Measurements from ENCODE around the gene ST6GALNAC4. TPM values are rescaled to one million over a fixed set of nuclear protein-coding genes. Genes with fewer than 3 reads are reported as not detected.

Gene ST6GALNAC4
- total and polyA plus RNA-seq, 10 of the 15 experiments (the other 5 are each of a cell fraction or from before 2014, with no cell fraction given): 4.2 to 63.2 (median 35.2) TPM

DNA sequence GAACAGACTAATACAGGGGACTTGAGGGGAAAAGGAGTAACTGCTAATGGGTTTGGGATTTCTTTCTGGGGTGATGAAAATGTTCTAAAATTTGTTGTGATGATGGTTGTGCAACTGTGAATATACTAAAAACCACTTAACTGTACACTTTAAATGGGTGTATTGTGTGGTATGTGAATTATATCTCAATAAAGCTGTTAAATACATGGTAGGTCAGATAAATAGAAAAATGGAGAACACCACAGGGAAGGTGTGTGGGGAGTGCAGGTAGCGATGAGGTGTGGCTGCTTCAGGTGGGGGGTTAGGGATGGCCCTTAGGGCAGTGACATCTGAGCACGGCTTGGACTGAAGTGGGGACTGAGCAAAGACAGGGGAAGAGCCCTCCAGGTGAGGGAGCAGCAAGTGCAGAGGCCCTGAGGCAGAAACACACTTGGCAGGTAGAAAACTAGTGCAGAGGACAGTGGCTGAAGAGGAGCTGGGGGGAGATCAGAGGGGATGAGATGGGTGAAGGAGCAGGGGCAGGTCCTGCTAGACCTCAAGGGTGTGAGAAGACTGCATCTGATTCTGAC is 43.1 kb upstream of the ST6GALNAC4 start:
- H3K79me2 ChIP-seq (ENCODE audit: control insufficient read depth, insufficient read depth, low read length): peaks cover 3% of the 10 kb centered on the region
- TF ChIP-seq, protein P1, sequence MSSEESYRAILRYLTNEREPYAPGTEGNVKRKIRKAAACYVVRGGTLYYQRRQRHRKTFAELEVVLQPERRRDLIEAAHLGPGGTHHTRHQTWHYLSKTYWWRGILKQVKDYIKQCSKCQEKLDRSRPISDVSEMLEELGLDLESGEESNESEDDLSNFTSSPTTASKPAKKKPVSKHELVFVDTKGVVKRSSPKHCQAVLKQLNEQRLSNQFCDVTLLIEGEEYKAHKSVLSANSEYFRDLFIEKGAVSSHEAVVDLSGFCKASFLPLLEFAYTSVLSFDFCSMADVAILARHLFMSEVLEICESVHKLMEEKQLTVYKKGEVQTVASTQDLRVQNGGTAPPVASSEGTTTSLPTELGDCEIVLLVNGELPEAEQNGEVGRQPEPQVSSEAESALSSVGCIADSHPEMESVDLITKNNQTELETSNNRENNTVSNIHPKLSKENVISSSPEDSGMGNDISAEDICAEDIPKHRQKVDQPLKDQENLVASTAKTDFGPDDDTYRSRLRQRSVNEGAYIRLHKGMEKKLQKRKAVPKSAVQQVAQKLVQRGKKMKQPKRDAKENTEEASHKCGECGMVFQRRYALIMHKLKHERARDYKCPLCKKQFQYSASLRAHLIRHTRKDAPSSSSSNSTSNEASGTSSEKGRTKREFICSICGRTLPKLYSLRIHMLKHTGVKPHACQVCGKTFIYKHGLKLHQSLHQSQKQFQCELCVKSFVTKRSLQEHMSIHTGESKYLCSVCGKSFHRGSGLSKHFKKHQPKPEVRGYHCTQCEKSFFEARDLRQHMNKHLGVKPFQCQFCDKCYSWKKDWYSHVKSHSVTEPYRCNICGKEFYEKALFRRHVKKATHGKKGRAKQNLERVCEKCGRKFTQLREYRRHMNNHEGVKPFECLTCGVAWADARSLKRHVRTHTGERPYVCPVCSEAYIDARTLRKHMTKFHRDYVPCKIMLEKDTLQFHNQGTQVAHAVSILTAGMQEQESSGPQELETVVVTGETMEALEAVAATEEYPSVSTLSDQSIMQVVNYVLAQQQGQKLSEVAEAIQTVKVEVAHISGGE (CRISPR knock-in tag; IDR thresholded peaks at IDR 0.05): no peak
- no peak for TF ChIP-seq RAD21 (IDR thresholded peaks at IDR 0.05; ENCODE audit: insufficient read depth, low read depth, low read length)
- TF ChIP-seq NFXL1 (IDR thresholded peaks at IDR 0.05; ENCODE audit: borderline replicate concordance): no peak
- TF ChIP-seq CBFB (IDR thresholded peaks at IDR 0.05; ENCODE audit: low read depth): no peak
- no peak for TF ChIP-seq SPI1 (IDR thresholded peaks at IDR 0.05; ENCODE audit: borderline replicate concordance, insufficient read depth, low read depth, low read length)
- TF ChIP-seq, protein P2, sequence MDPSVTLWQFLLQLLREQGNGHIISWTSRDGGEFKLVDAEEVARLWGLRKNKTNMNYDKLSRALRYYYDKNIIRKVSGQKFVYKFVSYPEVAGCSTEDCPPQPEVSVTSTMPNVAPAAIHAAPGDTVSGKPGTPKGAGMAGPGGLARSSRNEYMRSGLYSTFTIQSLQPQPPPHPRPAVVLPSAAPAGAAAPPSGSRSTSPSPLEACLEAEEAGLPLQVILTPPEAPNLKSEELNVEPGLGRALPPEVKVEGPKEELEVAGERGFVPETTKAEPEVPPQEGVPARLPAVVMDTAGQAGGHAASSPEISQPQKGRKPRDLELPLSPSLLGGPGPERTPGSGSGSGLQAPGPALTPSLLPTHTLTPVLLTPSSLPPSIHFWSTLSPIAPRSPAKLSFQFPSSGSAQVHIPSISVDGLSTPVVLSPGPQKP (IDR thresholded peaks at IDR 0.05; ENCODE audit: low read depth, low read length): no peak
- TF ChIP-seq WRNIP1 (IDR thresholded peaks at IDR 0.05; ENCODE audit: borderline replicate concordance, low read depth, low read length): no peak
- TF ChIP-seq, protein P3, sequence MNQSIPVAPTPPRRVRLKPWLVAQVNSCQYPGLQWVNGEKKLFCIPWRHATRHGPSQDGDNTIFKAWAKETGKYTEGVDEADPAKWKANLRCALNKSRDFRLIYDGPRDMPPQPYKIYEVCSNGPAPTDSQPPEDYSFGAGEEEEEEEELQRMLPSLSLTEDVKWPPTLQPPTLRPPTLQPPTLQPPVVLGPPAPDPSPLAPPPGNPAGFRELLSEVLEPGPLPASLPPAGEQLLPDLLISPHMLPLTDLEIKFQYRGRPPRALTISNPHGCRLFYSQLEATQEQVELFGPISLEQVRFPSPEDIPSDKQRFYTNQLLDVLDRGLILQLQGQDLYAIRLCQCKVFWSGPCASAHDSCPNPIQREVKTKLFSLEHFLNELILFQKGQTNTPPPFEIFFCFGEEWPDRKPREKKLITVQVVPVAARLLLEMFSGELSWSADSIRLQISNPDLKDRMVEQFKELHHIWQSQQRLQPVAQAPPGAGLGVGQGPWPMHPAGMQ (IDR thresholded peaks at IDR 0.05; ENCODE audit: borderline replicate concordance): no peak
- TF ChIP-seq, protein P4, sequence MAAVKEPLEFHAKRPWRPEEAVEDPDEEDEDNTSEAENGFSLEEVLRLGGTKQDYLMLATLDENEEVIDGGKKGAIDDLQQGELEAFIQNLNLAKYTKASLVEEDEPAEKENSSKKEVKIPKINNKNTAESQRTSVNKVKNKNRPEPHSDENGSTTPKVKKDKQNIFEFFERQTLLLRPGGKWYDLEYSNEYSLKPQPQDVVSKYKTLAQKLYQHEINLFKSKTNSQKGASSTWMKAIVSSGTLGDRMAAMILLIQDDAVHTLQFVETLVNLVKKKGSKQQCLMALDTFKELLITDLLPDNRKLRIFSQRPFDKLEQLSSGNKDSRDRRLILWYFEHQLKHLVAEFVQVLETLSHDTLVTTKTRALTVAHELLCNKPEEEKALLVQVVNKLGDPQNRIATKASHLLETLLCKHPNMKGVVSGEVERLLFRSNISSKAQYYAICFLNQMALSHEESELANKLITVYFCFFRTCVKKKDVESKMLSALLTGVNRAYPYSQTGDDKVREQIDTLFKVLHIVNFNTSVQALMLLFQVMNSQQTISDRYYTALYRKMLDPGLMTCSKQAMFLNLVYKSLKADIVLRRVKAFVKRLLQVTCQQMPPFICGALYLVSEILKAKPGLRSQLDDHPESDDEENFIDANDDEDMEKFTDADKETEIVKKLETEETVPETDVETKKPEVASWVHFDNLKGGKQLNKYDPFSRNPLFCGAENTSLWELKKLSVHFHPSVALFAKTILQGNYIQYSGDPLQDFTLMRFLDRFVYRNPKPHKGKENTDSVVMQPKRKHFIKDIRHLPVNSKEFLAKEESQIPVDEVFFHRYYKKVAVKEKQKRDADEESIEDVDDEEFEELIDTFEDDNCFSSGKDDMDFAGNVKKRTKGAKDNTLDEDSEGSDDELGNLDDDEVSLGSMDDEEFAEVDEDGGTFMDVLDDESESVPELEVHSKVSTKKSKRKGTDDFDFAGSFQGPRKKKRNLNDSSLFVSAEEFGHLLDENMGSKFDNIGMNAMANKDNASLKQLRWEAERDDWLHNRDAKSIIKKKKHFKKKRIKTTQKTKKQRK (IDR thresholded peaks at IDR 0.05; ENCODE audit: low read depth, low read length): no peak
- no peak for TF ChIP-seq HCFC1 (IDR thresholded peaks at IDR 0.05; ENCODE audit: low read length)
- TF ChIP-seq MTA3 (IDR thresholded peaks at IDR 0.05; ENCODE audit: borderline replicate concordance, low read length): no peak
- TF ChIP-seq PML (IDR thresholded peaks at IDR 0.05; ENCODE audit: low read length): no peak

More for the DNA sequence above, 43.1 kb upstream of the ST6GALNAC4 start:
- Histone ChIP-seq H3K4me3 (no peak overlapping the region), H3K4me2 (ENCODE audit: control insufficient read depth, insufficient read depth) (no peak overlapping the region), H3K9me3 (replicated peaks; ENCODE audit: control insufficient read depth, insufficient read depth, low read length) (no peaks in the 10 kb centered on the region), H2AFZ (ENCODE audit: control insufficient read depth, low read depth, low read length) (no peak overlapping the region), H3K27ac (ENCODE audit: control insufficient read depth, insufficient read depth) (no peak overlapping the region), H3K9ac (ENCODE audit: control insufficient read depth, insufficient read depth, low read length) (no peak overlapping the region), H4K20me1 (ENCODE audit: control insufficient read depth, insufficient read depth) (0 out of 2 replicates have a peak, but pooled peaks cover 2% of the 10 kb centered on the region), H3K27me3 (replicated peaks in 1 of 2; ENCODE audit: control insufficient read depth in 2 of 2, insufficient read depth in 2 of 2, low read length in 1 of 2) (no peaks in the 10 kb centered on the region), H3K36me3 (ENCODE audit: control insufficient read depth in 2 of 2, insufficient read depth in 2 of 2, low read length in 1 of 2) (no peaks in the 10 kb centered on the region; a peak in 2 of 4 replicates), H3K4me1 (ENCODE audit: control insufficient read depth, insufficient read depth, low read length) (peaks cover 18% of the 10 kb centered on the region)
- DNase-seq (ENCODE audit: low read depth, low spot score) (no peak), FAIRE-seq (no peak), ATAC-seq (no peak)
- 98% methylated on average over 2 of the region's 2 CpGs for WGBS (ENCODE audit: insufficient coverage, insufficient replicate concordance, low lambda C conversion rate, missing lambda C conversion rate)
- RAD21 ChIA-PET (ENCODE audit: unreplicated experiment): interaction anchor here (1.1 kb wide), 1 partner anchor 75 kb away, joined by 3 read pairs; no protein-coding TSS in a partner anchor
- CTCF ChIA-PET: interaction anchor here (1.1 to 13.8 kb wide), 2 partner anchors 16 to 72 kb away, joined by 3 to 332 read pairs; no protein-coding TSS in a partner anchor
- no TSS peak for BruUV-seq (replicated peaks)
- POLR2A ChIA-PET: no interaction called here
- SMC1A ChIA-PET (ENCODE audit: uncharacterized antibody, unreplicated experiment): interaction anchor here (6.7 kb wide), 1 partner anchor 72 kb away, joined by 96 read pairs; no protein-coding TSS in a partner anchor
- intact Hi-C loops (cut with micrococcal nuclease; ENCODE audit: unreplicated experiment): no loop called here
- in situ Hi-C loops (cut with MboI): loop anchor here (10.0 kb wide), 1 partner anchor 75 kb away; no protein-coding TSS in a partner anchor
